Muscle of arm (tissue), 12 donors: ENCODE data around the gene SH2B3. TPM values are rescaled to one million over a fixed set of nuclear protein-coding genes. Genes with fewer than 3 reads are reported as not detected.
A peak's percentile ranks its signal among the peaks of the same experiment; 100 is the strongest.
"Not testable (repeated sequence)": the region's sequence is repeated elsewhere in the genome, so short reads cannot be mapped to it uniquely, and the experiment has no call there.

Source experiments
- DNase-seq: peaks from one replicate; pipeline ENCODE4 v3.0.0-alpha.2; 2013
- polyA plus RNA-seq, 12 donors: library from polyadenylated mRNA; unstranded; fragments of 120-200 nt; gene quantifications; one replicate each; pipeline ENCODE4 v1.2.1, GENCODE V29; 2013; ENCODE audit not compliant: insufficient read length in 12 of 12

The SH2B3 gene
- polyA plus RNA-seq, 12 donors: 13.5 to 20.7 (median 15.7) TPM; not detected in 1

DNA sequence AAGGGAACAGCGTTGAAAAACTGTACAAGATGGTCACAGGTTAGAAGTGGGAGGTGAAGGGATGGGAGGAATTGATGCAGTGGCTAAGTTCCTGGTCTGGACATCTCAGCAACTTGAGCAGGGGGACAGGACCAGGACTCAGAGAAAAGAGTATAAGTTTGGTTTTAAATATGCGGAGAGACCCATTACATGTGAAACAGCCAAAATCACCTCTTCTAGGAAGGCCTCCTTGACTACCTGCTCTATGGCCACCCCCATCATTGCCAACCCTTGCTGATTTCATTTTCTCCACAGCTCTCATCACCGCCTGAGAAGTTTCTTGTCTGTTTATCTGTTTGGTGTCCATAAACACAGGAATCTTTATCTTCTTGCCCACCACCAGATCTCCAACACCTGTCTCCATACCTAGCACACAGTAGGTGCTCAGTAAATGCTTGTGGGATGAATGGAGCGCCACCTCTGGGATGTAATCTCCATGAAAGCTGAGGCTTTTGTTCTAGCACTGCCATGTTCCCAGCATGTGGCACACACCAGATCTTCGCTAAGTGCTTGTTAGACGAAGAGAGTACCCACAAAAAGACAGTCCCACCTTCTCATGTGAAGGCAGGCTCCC lies 25.7 kb upstream of the SH2B3 start:
- DNase-seq: no peak

- no peak for DNase-seq
Observed at GRCh38 chr12:111384596-111384995, 21.1 kb upstream of the SH2B3 start.

- DNase-seq: no peak
Observed at GRCh38 chr12:111386885-111387284, 18.8 kb upstream of the SH2B3 start.

DNA sequence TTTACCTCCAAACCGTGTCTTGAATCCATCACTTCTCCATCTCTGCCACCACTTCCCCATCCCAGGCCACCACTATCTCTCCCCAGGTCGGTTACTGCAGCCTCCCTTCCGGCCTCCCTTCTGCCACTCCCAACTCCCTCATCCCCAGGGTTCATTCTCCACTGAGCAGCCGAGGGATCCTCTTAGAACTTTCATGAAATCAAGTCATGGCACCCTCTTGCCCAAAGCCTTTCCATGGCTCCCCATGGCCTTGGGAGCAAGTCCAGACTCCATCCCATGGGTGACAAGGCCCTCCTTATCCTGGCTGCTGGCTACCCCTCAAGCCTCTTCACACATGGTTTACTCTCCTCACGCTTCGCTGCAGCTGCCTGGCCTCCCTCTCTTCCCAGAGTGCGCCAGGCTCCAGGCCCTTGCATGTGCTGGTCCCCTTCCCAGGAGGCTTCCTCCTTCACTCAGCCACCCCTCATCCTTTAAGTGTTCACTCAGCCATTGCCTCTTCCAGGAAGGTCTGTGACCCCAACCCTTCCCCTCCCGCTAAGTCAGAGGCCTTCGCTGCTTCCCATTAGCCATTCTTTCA lies 17.9 kb upstream of the SH2B3 start:
- DNase-seq: no peak

GRCh38 chr12:111389635-111390034 lies 16.1 kb upstream of the SH2B3 start:
- no peak for DNase-seq

- DNase-seq: no peak
Observed at GRCh38 chr12:111390910-111391309, 14.8 kb upstream of the SH2B3 start.

DNA sequence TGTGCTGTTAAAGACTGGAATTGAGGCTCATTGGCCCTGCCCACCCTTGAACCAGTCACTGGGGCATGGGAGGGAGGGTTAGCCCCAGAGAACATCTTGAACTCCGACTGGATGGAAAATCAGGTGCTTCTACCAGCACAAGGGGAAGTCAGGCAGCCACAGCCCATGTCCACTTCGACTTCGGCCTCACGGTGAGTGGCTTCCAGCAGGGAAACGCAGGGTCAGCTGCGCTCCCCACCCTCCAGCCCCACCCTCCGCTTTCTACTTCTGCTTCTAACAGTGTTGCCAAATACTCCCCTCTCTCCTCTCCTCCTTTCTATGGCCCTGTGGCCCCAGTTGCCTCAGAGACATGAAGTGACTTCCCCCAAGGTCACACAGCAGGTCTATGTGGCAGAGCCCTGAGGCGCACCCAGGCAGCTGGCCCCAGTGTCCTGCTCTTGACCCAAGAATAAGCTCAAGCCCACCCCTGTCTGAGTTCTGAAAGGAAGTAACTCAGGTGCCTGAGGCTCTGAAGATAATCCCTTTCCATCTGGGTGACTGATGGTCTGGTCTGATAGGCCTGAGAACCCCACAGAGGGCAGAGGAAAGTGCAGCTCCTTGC lies 11.9 kb upstream of the SH2B3 start:
- no peak for DNase-seq

DNA sequence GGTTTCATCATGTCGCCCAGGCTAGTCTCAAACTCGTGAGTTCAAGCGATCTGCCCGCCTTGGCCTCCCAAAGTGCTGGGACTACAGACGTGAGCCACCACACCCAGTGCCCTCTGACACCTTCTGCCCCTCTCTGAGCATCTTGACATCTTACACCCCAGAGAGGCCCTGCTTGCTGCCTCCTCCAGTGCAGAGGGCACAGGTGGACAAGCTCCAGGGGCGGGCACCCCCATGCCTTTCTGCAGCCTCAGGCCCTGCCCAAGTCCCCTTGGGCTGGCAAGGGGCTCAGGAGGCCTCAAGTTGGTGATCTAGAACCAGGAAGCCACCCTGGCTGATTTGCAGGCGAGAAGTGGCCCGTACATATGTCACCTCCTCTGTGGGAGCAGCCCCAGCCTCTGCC lies 11.2 kb upstream of the SH2B3 start:
- DNase-seq: no peak

DNA sequence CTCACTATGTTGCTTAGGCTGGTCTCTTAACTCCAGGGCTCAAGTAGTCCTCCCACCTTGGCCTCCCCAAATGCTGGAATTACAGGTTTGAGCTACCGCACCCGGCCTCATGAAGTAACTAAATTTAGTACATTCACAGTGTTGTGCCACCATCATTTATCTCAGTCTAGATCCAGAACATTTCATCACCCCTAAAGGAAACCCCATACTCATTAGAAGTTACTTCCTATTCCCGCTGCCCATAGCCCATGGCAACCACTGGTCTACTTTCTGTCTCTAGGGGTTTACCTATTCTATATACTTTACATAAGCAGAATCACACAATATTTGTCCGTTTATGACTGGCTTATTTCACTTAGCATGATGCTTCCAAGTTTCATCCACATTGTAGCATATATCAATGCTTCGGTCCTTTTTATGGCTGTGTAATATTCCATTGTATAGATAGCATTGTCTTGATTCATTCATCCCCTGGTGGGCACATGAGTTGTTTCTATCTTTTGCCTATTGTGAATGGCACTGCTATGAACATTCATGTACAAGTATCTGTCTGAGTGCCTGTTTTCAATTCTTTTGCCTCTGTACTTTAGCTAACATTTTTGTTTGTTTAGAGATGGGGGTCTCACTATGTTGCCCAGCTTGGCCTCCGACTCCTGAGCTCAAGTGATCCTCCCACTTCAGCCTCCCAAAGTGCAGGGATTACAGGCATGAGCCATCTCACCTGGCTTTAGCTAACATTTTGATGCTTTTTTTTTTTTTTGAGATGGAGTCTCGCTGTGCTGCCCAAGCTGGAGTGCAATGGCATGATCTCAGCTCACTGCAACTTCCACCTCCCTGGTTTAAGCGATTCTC lies 10.2 kb upstream of the SH2B3 start:
- DNase-seq: no peak

DNA sequence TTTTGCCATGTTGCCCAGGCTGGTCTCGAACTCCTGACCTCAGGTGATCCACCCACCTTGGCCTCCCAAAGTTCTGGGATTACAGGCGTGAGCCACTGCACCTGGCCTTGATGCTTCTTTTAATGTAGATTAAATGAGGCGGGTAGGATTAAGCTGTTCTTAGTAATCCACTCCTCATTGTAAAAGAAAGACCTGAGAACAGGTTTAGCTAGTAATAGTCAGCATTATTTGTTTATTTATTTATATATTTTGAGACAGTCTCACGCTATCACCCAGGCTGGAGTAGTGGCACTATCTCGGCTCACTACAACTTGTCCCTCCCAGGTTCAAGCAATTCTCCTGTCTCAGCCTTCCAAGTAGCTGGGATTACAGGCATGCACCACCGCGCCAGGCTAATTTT lies 9.5 kb upstream of the SH2B3 start:
- DNase-seq: not testable (repeated sequence)

GRCh38 chr12:111396726-111397445 lies 8.8 kb upstream of the SH2B3 start:
- peak; percentile 81 for DNase-seq

- DNase-seq: no peak
Observed at GRCh38 chr12:111398530-111398929, 7.2 kb upstream of the SH2B3 start.

DNA sequence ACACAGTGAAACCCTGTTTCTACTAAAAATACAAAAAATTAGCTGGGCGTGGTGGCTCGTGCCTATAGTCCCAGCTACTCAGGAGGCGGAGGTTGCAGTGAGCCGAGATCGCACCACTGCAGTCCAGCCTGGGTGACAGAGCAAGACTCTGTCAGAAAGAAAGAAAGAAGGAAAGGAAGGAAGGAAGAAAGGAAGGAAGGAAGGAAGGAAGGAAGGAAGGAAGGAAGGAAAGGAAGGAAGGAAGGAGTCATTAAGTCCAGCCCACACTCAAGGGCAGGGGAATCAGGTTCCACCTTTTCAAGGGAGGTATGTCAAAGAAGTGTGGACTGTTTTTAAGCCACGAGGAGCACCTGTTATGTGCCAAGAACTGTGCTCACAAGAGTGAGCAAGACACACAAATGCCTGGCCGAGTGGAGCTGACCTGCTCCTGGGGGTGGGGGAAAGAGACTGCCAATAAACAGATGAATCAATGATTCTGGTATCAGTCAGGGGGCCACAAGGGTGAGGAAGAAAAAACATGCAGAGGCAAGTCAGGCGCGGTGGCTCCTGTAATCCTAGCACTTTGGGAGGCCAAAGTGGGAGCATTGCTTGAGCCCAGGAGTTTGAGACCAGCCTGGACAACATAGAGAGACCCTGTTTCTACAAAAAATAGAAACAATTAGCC lies 5.8 kb upstream of the SH2B3 start:
- DNase-seq: not testable (repeated sequence)

DNA sequence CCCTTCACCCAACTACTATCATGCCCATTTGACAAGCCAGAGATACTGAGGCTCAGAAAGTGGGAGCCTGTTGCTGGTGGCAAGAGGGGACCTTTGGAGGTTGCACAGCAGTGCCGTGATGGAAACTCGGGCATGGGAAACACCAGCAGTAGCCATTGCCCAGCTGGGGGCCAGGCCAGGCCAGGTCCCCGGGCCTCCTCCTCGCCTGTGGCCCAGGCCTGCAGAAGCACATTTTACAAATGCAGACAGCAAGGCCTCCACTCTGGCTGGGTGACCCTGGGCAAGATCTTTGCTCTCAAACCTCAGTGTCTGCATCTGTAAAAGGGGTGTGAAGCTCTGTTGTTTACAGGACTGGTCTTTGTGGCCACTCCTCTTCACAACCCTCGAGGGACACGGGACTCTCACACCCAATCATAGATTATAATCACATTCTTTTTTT lies 4.5 kb upstream of the SH2B3 start:
- no peak for DNase-seq

- not testable (repeated sequence) for DNase-seq
Observed at GRCh38 chr12:111402490-111402824, 3.3 kb upstream of the SH2B3 start.

DNA sequence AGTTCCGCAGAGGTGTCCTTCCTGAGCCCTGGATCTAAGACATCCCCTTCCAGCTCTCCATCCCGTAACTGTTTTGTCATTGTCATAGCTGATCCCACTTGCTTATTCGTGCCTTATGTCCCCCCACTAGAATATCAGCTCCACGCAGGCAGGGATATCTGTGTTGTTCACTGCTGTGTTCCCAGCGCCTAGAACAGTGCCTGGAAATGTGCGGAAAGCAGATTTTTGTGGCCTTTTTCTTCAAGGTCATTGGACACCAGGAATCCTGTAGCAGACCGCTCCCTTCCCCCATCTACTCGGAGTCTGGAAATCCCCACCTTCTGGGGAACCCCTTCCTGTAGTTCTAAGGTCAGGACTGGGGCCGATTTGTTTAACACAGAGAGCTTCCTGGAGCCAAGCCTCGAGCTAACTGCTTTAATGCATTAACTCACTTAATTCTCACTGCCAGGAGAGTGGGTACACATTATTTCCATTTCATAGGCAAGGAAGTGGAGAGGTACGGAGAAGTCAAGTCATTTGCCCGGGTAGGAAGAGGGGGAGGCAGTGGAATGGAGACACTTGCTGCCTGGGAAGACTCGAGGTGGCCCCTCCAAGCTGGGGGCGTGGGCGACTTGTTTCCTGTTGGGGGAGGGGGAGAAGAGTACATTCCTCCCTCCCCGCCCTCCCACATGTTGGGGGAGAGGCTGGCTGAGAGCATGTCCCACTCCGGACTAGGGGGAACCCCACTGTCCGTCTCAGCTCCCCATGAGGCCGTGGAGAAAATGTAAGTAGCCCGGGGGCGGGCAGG lies 1.2 kb upstream of the SH2B3 start:
- DNase-seq: no peak

GRCh38 chr12:111405149-111405858 lies 419 bp upstream of the SH2B3 start:
- DNase-seq: peak; percentile 81

GRCh38 chr12:111406474-111407376 lies 1.0 kb downstream of the SH2B3 start:
- DNase-seq: no peak
